Measurements from ENCODE around the gene KRT84.

DNA sequence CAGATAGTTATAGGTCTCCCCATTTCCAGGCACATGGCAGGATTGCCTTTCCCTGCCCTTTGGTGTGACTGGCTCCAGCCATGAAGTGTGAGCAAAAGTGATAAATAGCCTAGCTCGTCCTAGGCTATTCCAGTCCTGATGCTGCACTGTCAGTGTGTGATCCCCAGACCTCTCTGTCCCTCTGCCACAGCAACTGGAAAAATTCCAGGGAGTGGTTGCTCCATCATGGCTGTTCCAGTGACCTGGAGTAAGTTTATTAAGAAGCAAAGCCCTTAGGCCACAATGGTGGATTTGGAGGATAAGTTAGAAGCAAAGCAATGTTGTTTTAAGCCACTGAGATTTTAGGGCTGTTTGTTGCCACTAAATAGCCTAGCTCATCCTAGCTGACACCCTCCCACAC lies 54.4 kb downstream of the KRT84 start:
- TF ChIP-seq CTCF (IDR thresholded peaks at IDR 0.05) (no peak), POLR2AphosphoS5 (IDR thresholded peaks at IDR 0.05) (no peak), POLR2A (IDR thresholded peaks at IDR 0.05; ENCODE audit: low read depth) (no peak)
